Common myeloid progenitor, CD34-positive (primary cell): ENCODE data around the gene GLCE.

Experiments
- CTCF ChIA-PET: fragments of 350-600 bp; sonication (Branson Sonifier 250); formaldehyde crosslinking; loops from one replicate; lab custom pipeline; 2021; ENCODE audit warnings: antibody characterized with exemption; lab: Charles Lee
- POLR2A ChIA-PET: fragments of 350-600 bp; sonication (Branson Sonifier 250); formaldehyde crosslinking; loops from one replicate; lab custom pipeline; 2021; ENCODE audit warnings: antibody characterized with exemption; lab: Charles Lee
- DNase-seq, 3 donors: peaks; one replicate each; pipeline versions ENCODE4 v3.0.0 to v3.0.0-alpha.2; 2013
- H3K27ac ChIP-seq, 2 experiments: 1 replicate in 1 of 2; 2 replicates in 1 of 2; pipeline ENCODE4 v1.7.0; 2013; ENCODE audit warnings: inconsistent platforms in 2 of 2, low read length in 2 of 2, mild to moderate bottlenecking in 2 of 2, low read depth in 1 of 2, moderate library complexity in 1 of 2; ENCODE audit not compliant: severe bottlenecking in 2 of 2, insufficient read depth in 1 of 2, poor library complexity in 1 of 2
- H3K27me3 ChIP-seq, 5 experiments: replicated peaks in 2 of 5; 1 replicate in 3 of 5; 2 replicates in 2 of 5; pipeline versions ENCODE4 v1.6.1 to v1.7.0; 2013; ENCODE audit warnings: low read length in 4 of 5, mild to moderate bottlenecking in 2 of 5, moderate library complexity in 2 of 5, inconsistent platforms in 1 of 5; ENCODE audit not compliant: insufficient read depth in 5 of 5, control insufficient read depth in 4 of 5
- H3K36me3 ChIP-seq, 4 experiments: 1 replicate in 2 of 4; 2 replicates in 2 of 4; pipeline versions ENCODE4 v1.6.1 to v1.7.0; 2013; ENCODE audit warnings: low read length in 3 of 4, control low read depth in 1 of 4, mild to moderate bottlenecking in 1 of 4; ENCODE audit not compliant: control insufficient read depth in 4 of 4, insufficient read depth in 4 of 4
- H3K4me1 ChIP-seq, 4 experiments: 1 replicate in 3 of 4; 2 replicates in 1 of 4; pipeline versions ENCODE4 v1.6.1 to v1.7.1; 2013; ENCODE audit warnings: low read length in 3 of 4, mild to moderate bottlenecking in 3 of 4, control low read depth in 1 of 4, inconsistent platforms in 1 of 4, moderate library complexity in 1 of 4; ENCODE audit not compliant: control insufficient read depth in 4 of 4, insufficient read depth in 4 of 4; ENCODE audit errors: control extremely low read depth in 1 of 4
- H3K4me3 ChIP-seq, 7 experiments: 1 replicate in 4 of 7; 2 replicates in 3 of 7; pipeline versions ENCODE4 v1.5.1 to v1.7.0; 2013; ENCODE audit warnings: mild to moderate bottlenecking in 7 of 7, low read length in 6 of 7, moderate library complexity in 6 of 7, inconsistent platforms in 2 of 7, low read depth in 2 of 7, control low read depth in 1 of 7; ENCODE audit not compliant: insufficient read depth in 4 of 7, control insufficient read depth in 1 of 7; ENCODE audit errors: extremely low read depth in 1 of 7
- H3K9me3 ChIP-seq, 5 experiments: 1 replicate in 4 of 5; 2 replicates in 1 of 5; pipeline versions ENCODE4 v1.6.1 to v1.7.1; 2013; ENCODE audit warnings: low read length in 4 of 5, mild to moderate bottlenecking in 2 of 5, inconsistent platforms in 1 of 5, low read depth in 1 of 5, moderate library complexity in 1 of 5; ENCODE audit not compliant: control insufficient read depth in 4 of 5, insufficient read depth in 2 of 5; ENCODE audit errors: control extremely low read depth in 1 of 5
- WGBS: methylation state at CpG from one replicate; pipeline ENCODE4 v1.1.5; 2013; ENCODE audit not compliant: insufficient coverage; 5-methylcytosine and 5-hydroxymethylcytosine counted together

The GLCE gene

GRCh38 chr15:69128667-69129311, 31.6 kb upstream of the GLCE start:
- no peak for DNase-seq
- H3K4me3 ChIP-seq = no peak overlapping the region
- POLR2A ChIA-PET = interaction anchor here (1.0 kb wide), 1 partner anchor 29 kb away, joined by 3 read pairs; no protein-coding TSS in a partner anchor
- no peaks in the 10 kb centered on the region for H3K36me3 ChIP-seq
- 100% methylated on average over 2 of the region's 2 CpGs for WGBS
- H3K9me3 ChIP-seq = no peaks in the 10 kb centered on the region
- no peak overlapping the region for H3K27ac ChIP-seq
- H3K27me3 ChIP-seq = no peaks in the 10 kb centered on the region
- CTCF ChIA-PET = no interaction called here
- peaks cover 0 to 30% (median 2%) of the 10 kb centered on the region in 4 experiments for H3K4me1 ChIP-seq

GRCh38 chr15:69131362-69132220, 28.8 kb upstream of the GLCE start:
- Histone ChIP-seq H3K36me3 (no peaks in the 10 kb centered on the region), H3K4me1 (peaks cover 0 to 17% (median 0%) of the 10 kb centered on the region in 4 experiments), H3K9me3 (no peaks in the 10 kb centered on the region), H3K27ac (no peak overlapping the region), H3K4me3 (no peak overlapping the region), H3K27me3 (no peaks in the 10 kb centered on the region)
- POLR2A ChIA-PET = no interaction called here
- CTCF ChIA-PET = interaction anchor here (1.4 kb wide), 1 partner anchor 17 kb away, joined by 3 read pairs; no protein-coding TSS in a partner anchor
- WGBS = 67% methylated on average over 7 of the region's 7 CpGs
- peak in 2 of 3 donors; percentile 20 to 39 for DNase-seq

GRCh38 chr15:69132430-69132829, 28.0 kb upstream of the GLCE start:
- Histone ChIP-seq H3K27me3 (no peaks in the 10 kb centered on the region), H3K4me1 (peaks cover 0 to 16% (median 0%) of the 10 kb centered on the region in 4 experiments), H3K36me3 (no peaks in the 10 kb centered on the region), H3K4me3 (no peak overlapping the region), H3K9me3 (no peaks in the 10 kb centered on the region), H3K27ac (no peak overlapping the region)
- no peak for DNase-seq
- 94% methylated on average over 3 of the region's 4 CpGs for WGBS
- POLR2A ChIA-PET = no interaction called here
- CTCF ChIA-PET = interaction anchor here (1.4 kb wide), 1 partner anchor 18 kb away, joined by 3 read pairs; no protein-coding TSS in a partner anchor

GRCh38 chr15:69132977-69133861, 27.2 kb upstream of the GLCE start:
- WGBS = 83% methylated on average over 2 of the region's 3 CpGs
- Histone ChIP-seq H3K27ac (no peak overlapping the region), H3K27me3 (peaks cover 0 to 2% (median 0%) of the 10 kb centered on the region in 5 experiments), H3K36me3 (no peaks in the 10 kb centered on the region), H3K4me1 (peaks cover 0 to 16% (median 0%) of the 10 kb centered on the region in 4 experiments), H3K9me3 (no peaks in the 10 kb centered on the region), H3K4me3 (no peak overlapping the region)
- POLR2A ChIA-PET = no interaction called here
- DNase-seq = peak in 1 of 3 donors; percentile 15
- CTCF ChIA-PET = no interaction called here

GRCh38 chr15:69133862-69134519, 26.4 kb upstream of the GLCE start:
- CTCF ChIA-PET = no interaction called here
- Histone ChIP-seq H3K27me3 (peaks cover 0 to 7% (median 0%) of the 10 kb centered on the region in 5 experiments), H3K27ac (no peak overlapping the region), H3K9me3 (no peaks in the 10 kb centered on the region), H3K4me1 (peaks cover 0 to 16% (median 0%) of the 10 kb centered on the region in 4 experiments), H3K36me3 (no peaks in the 10 kb centered on the region), H3K4me3 (no peak overlapping the region)
- POLR2A ChIA-PET = no interaction called here
- 100% methylated on average over 2 of the region's 5 CpGs for whole genome bisulfite sequencing
- DNase-seq = no peak

GRCh38 chr15:69134791-69135190, 25.6 kb upstream of the GLCE start:
- POLR2A ChIA-PET = no interaction called here
- Histone ChIP-seq H3K27me3 (peaks cover 0 to 9% (median 0%) of the 10 kb centered on the region in 5 experiments), H3K9me3 (no peaks in the 10 kb centered on the region), H3K27ac (no peak overlapping the region), H3K4me1 (peaks cover 0 to 16% (median 0%) of the 10 kb centered on the region in 4 experiments), H3K36me3 (no peaks in the 10 kb centered on the region), H3K4me3 (no peak overlapping the region)
- no peak for DNase-seq
- CTCF ChIA-PET = no interaction called here
- WGBS = no CpG with 5 or more reads among the region's 2 CpGs
